Measurements from ENCODE around the gene CATSPERB.
"Not testable (repeated sequence)": the region's sequence is repeated elsewhere in the genome, so short reads cannot be mapped to it uniquely, and the experiment has no call there.

Gene CATSPERB, protein sequence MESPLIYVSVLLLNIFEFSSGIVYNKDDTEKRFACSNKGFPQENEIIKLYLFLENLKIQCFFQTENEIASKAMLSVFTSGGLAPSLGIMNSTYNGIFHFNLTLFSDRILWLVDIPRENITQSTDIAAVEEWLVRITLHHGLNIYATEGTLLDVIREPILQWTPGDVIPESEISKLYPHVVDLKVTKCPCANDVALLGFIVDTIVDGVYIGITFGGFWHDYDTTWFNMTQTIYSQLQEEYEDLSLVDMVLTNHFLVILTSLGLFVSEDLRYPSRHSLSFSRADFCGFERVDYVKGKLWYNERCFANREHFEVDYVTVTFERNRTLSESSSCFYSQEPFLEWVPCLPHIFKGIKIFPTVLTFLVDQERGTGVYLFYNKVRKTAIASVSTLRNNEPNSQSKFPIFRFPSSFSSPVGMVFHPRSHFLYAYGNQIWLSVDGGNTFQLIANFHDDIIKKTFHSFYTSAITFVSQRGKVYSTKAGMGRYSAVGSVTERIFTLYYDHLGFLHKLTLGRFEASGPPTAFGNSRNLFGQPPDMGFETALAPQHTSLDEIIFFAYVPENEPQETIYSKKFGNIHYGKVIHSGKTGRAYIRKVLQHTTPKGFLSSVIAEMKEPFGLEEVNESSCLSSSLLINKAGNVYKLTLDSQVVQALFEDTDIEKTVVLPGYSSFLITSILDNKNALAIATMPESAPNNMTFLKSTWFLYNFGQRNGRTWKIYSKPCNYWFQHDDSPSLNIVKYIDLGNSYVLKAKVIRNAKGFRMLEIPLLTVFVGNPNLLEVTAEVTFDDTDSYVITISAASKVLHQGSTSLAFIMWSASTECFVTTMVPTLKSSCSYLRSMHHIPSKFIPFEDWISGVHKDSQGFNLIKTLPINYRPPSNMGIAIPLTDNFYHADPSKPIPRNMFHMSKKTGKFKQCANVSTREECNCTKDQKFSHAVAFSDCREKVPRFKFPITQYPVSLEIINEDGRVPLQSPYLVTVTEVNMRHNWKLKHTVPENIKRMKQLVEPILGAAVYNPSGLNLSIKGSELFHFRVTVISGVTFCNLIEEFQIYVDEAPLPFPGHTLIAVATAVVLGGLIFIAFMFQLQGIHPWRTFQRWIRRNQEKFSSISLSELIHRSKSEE

DNA sequence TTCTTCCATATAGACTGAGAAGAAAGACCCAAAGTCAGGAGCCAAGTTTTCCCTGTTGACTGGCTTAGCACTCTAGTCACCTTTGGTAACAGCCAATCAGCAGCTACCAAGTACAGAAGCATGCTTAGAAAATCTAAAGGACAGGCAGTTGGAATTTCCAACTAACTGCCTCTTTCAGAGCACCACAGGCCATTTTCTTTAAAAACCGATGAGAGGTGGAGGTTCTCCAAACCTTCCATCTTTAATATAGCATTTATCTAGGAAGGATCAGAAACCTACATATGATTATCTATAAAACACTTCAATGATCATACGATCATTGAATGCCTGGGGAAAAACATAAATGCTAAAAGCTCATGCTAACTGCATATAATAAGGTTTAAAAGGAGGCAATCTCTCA lies at the start of gene CATSPERB:
Gene CATSPERB (minus strand): TSS at position 101 of the 400 bp plus-strand sequence. CDS start 2,607 bp downstream, outside the sequence.
- no peak for DNase-seq (ENCODE audit: low read depth in 2 of 2, low spot score in 1 of 2)

DNA sequence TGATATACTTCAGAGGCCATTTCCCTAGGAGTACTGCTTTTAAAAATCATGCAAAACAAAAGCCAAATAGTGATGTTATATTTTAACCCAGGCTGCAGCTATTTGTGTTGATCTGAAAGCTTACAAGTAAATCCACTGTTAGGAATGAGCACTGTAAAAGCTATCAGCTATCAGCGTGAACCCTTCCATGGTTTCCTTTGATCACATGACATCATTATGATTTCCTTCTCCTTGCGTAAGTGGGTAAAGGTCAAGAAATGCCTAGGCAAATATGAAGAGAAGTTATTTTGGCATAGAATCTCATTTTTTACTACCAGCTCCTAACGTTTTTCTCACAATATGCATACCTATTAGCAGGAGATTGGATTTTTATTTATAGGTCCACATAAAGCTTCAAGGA lies 48.6 kb upstream of the CATSPERB start:
- no peak for DNase-seq (ENCODE audit: low read depth in 2 of 2, low spot score in 1 of 2)

DNA sequence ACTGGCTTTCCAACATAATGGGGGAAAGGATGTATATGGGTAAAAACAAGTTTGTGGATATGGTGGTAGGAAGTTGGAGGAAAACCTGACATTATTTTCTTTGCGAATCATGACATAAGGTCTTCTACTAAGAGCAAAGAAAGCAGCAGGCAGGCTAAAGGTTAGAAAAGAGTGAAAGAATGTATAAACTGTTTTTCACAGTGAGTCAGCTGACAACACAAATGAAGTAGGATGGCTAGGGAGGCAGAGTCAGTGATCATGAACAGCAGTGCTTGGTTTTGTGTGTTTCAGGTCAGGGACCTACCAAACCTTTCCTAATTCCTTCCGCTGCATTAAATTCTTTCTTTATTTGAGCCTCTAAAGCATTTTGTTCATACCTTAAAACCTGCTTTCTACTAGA lies 46.3 kb upstream of the CATSPERB start:
- no peak for DNase-seq (ENCODE audit: low read depth in 2 of 2, low spot score in 1 of 2)

DNA sequence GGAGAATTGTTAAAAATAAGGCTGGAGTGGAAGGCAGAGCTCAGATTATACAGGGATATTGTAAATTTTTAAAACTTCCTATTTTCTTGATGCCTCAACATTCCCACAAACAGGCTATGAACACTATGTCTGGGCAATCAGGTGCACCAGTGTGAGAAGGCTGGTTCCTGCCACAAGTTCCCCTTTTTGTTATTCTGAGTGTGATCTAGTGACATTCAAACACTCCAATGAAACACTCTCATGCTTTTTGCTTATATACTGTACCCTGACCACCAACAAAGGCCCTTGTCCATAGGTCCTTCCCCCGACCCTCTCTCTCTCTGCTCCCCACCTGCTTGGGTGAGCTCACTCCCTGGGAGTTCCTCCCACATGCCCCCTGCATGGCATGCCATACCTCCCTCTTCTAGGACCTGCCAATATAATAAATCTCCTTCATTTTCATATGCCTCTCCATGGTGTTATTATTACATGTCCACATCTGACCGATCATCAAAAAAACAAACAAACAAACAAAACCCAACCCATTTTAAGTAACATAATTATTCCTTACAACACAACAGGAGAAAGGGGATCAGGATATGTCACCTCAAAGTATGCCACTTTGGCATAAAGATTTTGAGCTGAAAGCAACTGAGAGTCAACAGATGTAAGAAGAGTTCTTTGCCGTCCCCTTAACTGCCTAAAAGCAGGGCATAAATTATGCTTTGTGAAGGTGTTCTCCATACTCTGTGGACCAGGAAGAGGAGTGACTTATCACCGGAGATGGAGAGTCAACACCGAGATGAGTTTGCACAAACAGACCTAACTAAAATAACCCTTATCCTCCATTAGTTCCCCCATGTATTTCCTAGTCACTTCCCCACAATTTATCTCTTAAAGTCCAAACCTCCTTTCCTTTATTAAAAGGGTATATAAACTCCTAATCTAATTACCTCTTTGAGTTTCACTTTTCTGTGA lies 42.5 kb upstream of the CATSPERB start:
- no peak for DNase-seq (ENCODE audit: low read depth in 2 of 2, low spot score in 1 of 2)

DNA sequence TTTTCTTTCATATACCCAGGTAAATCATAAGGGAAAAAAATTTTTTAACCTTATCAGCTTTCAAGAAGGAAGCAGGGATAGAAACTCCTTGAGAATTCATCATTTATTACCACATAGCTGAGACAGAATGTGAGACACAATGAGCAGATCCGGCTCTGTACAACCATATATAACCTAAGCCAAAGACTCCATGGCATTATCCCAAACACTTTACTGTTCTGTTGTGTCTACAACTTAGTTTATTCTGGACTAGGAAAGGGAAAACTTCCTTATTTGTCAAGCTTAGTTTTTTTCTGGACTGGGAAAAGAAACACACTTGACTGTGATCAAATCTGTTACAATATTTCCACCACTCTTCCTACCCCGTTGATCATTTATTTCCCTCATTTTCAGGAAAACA lies 38.3 kb upstream of the CATSPERB start:
- no peak for DNase-seq (ENCODE audit: low read depth in 2 of 2, low spot score in 1 of 2)

DNA sequence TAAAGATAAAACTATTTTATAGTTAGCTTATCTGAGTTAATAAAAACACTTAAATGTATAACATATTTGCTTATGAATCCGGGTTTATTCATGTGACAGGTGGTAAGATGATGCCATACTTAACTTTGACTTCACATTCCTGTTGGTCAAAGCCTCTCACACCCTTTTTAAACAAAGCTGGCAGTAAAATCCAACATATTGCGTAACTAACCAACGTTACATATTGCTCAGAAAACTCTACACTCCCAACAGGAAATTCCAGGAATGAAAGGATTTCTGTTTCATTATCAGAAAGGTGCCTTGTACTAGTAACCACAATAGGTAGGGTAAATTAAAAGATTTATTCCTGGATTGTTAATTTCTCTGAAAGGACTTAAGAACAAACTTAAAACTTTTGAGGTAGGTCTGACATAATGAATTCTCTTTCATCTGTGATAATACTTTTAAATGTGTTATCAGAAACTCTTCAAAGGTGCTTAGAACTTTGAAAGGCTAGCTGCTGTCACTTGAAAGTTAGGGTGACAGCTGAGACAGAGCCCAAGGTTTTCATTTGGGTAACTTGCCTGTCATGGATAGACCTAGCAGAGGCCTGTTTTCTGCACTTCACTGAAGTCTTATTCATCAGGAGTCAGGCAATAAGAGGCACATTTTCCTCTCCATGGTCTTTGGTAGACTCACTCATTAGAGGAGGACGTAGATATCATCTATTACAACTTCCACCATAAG lies 23.8 kb upstream of the CATSPERB start:
- no peak for DNase-seq (ENCODE audit: low read depth in 2 of 2, low spot score in 1 of 2)

DNA sequence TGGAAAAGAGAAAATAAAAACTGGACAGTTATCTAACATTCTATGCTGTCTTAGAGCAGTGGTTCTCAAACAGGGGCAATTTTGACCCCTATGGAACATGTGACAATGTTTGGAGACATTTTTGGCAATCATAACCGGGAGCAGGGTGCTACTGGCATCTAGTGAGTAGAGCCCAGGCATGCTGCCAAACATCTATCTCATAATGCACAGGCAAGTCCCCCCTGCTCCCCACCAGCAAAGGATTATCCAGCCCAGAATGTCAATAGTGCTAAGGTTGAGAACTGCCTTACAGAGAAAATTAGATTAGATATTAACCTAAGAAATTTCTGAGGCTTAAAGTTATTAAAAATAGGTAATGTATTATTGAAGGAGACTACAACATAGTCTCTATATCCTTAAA lies 22.9 kb upstream of the CATSPERB start:
- no peak for DNase-seq (ENCODE audit: low read depth in 2 of 2, low spot score in 1 of 2)

DNA sequence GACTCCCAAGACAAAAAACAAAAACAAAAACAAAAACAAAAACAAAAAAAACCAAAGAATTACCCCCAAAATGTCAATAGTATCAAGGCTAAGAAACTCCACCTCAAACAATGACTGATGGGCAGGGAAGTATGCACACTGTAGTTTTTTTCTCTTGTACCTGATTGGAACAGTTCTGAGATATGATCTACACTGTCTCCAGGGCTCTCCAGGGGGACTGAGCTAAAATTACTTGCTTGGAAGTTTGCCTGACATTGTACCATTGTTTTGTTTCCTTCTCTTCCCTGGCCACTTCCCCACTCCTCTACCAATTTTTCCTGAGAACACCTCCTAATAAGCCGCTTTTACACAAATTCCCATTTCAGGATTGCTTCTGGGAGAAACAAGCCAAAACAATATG lies 22.3 kb upstream of the CATSPERB start:
- no peak for DNase-seq (ENCODE audit: low read depth in 2 of 2, low spot score in 1 of 2)

DNA sequence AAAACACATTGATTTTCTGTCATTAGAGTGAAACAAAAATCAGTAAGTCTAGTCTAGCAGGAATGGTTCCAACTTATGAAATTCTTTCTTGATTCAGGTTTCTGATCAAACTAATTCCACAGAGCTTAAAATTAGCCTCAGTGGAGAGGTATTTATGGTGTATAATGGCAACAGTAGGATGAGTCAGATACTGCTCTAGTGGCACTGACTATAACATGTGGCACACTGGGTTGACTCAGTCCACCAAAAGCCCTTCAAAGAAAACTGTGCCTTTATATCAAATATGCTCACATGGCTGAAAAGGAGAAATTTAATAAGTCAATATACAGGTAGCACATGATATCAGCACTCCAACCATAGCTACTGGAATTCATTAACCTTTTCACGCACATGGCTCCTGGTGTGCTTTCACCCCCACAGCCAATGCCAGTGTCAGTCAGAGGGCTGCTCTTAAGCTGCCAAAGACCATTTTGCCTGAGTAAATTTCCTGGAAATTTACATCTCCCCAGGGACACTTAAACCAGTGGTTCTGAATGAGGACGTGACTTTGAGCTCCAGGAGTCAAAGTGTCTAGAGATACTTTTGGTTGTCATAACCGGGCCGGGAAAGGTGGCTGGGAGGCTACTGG lies 21.7 kb upstream of the CATSPERB start:
- DNase-seq (ENCODE audit: low read depth in 2 of 2, low spot score in 1 of 2): no peak

DNA sequence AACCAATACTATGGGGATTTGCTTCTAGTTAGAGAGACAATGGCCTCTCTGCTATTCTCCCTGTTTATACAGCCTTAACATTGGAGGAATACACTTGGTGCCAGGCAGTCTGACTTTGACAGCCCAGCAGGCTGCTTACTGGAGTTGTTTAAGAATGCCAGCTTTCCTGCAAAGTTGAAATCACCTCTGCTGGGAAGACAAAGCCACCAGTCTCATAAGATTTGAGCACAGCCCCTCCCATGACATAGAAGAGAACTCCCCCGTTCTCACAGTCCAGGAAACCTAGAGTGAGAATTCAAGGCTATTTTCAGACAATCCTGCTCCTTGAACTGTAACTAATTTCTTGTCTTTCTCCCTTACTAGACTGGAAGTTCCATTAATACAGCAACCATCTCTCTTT lies 21.1 kb upstream of the CATSPERB start:
- no peak for DNase-seq (ENCODE audit: low read depth in 2 of 2, low spot score in 1 of 2)

DNA sequence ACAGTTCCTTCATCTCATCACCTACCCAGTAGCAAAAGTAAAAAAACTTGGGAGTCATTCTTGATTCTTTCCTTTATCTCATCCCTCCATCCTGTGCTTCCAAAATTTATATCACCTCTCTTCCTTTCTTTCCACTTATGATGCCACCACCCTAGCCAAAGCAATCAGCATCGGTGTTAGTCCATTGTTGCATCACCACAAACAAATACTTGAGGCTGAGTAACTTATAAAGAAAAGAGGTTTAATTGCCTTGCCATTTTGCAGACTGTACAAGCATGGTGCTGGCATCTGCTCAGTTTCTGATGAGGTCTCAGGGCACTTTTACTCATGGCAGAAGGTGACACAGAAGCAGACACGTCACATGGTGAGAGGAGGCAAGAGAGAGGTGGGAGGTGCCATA lies 19.8 kb upstream of the CATSPERB start:
- no peak for DNase-seq (ENCODE audit: low read depth in 2 of 2, low spot score in 1 of 2)

DNA sequence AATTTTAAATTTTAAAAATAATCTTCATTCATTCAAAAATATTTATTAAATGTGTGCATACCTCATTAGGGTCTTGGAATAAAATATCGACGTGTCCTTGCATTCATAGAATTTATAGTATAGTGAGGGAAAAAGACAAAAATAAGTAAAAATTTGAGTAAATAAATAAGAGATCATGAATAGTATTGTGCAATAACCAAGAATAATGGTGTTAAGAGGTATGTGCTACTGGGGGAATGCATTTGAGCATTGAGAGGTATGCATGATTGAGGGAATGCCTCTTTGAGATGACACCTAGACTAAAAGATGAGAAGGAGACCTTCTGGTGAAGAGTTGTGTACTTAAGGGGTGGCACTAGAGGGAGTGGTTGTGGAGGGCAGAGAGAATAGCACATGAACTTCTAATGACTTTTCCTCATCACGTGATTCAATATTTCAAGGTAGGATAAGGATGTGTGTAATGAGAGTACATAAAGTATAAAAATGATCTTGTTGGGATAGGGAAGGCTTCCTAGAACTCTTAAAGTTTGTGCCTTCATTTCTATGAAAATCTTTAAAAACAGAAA lies 18.8 kb upstream of the CATSPERB start:
- no peak for DNase-seq (ENCODE audit: low read depth in 2 of 2, low spot score in 1 of 2)

DNA sequence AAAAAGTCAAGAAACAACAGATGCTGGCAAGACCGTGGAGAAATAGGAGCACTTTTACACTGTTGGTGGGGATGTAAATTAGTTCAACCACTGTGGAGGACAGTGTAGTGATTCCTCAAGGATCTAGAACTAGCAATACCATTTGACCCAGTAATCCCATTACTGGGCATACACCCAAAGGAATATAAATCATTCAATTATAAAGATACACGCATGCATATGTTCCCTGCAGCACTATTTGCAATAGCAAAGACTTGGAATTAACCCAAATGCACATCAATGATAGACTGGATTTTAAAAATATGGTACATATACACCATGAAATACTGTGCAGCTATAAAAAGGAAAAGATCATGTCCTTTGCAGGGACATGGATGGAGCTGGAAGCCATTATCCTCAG lies 18.0 kb upstream of the CATSPERB start:
- no peak for DNase-seq (ENCODE audit: low read depth in 2 of 2, low spot score in 1 of 2)

DNA sequence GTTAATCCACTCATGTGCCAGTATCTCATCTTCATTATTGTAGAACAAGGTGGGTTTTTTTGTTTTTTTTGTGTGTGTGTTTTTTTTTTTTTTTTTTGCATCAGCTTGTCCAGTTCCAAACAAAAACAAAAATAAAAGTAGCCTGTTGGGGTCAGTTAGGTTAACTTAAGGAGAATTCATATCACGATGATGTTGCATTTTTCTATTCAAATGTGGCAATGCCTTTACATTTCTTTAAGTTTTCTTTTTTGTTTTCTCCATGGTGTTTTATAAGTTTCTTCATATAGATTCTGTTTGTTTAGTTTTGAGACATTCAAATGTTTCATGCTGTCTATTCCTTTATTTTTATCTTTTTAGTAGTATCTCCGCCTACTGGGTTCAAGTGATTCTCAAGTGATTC lies 16.2 kb upstream of the CATSPERB start:
- no peak for DNase-seq (ENCODE audit: low read depth in 2 of 2, low spot score in 1 of 2)

DNA sequence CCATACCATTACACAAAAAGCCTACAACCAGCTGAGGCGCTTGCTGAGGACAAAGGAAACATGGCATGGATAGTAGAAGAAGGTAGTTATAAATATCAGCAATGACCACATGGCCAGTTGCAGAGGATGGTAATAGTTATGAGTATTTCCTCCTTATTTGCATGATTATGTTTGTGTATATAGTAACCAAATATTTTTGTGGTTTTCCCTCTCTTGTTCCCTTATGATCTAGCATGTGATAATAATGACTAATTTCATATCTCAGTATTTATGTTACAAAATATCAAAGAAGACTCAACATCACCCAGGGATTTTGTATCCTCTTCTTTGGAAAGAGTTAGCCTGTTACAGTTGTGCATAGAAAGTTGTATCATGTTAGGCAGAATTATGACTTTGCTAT lies 13.5 kb upstream of the CATSPERB start:
- DNase-seq (ENCODE audit: low read depth in 2 of 2, low spot score in 1 of 2): no peak

DNA sequence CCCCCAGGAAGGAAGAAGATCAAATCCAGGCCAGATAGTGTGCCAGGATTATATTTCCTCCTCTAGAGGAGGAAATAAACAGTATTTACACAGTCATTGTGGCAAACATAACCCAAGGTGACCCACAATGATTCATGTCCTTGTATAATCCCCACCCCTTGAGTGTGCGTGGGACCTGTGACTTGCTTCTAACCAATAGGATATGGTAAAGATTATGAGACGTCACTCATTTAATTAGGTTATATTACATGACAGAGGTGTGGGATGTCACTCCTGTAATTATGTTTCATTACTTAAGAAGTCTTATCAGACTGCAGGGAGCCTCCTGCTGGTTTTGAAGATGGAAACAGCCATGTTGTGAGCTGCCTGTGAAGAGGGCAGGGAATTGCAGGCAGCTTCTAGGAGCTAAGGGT lies 12.2 kb upstream of the CATSPERB start:
- DNase-seq (ENCODE audit: low read depth in 2 of 2, low spot score in 1 of 2): no peak

DNA sequence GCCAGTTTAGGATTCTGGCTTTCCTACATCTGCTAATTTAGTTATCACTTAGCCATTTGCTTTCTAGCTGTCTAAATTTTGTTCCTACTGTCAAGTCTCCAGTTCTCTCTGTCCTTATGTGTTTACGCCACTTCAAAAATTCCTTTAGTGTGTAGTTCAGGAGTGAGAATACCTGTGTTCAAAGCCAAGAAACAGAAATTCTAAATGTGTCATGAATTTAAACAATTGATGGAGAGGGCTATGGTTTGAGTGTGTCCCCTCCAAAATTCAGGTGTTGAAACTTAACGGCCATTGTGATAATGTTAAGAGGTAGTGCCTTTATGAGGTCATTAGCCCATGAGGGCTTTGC lies 11.4 kb upstream of the CATSPERB start:
- no peak for DNase-seq (ENCODE audit: low read depth in 2 of 2, low spot score in 1 of 2)

DNA sequence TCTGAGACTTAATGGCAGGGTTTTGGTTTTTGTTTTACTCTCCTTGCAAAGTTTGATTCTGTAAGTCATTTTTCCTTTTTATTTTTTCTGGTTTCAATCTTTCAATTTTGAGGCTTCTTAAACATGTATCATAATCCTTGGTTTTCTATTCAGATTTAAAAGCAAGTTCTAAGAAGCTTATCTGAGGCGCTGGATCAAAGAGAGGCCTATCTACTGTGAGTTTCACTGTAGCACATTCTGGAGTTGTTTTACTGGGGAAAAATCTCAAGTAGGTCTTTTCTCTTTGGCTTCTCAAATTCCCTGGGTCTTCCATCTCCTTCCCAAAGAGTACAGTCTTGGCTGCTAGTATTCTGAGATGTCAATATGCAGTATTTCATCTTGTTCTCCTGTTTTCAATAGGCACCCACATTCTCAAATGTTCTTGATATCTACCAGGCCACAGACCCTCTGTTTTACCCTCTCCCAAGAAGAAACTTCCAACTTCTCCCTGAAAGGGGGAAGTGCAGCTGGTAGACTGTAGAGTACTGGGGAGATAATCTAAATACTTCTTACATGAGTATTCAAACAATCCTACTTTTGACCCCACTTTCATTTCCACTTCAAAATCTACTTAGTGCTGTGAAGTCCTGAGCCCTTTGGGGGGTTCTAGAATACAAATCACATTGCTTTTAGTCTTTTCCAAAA lies 10.9 kb upstream of the CATSPERB start:
- DNase-seq (ENCODE audit: low read depth in 2 of 2, low spot score in 1 of 2): no peak

DNA sequence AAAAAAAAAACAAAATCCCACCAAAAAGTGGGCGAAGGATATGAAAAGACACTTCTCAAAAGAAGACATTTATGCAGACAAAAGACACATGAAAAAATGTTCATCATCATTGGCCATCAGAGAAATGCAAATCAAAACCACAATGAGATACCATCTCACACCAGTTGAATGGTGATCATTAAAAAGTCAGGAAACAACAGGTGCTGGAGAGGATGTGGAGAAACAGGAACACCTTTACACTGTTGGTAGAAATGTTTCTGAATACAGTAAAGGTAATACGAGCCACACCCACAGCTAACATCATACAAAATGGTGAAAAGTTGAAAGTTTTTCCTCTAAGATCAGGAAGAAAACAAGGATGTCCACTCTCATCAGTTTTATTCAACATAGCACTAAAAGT lies 8.0 kb upstream of the CATSPERB start:
- DNase-seq (ENCODE audit: low read depth in 2 of 2, low spot score in 1 of 2): not testable (repeated sequence)
